ENCODE measurements around the gene TAF12. TPM values are rescaled to one million over a fixed set of nuclear protein-coding genes. Genes with fewer than 3 reads are reported as not detected.
"Not testable (repeated sequence)": the region's sequence is repeated elsewhere in the genome, so short reads cannot be mapped to it uniquely, and the experiment has no call there.

Gene TAF12
- total RNA-seq, 1 donor from 2014 or later: 30.8 TPM

GRCh38 chr1:28573564-28573963 lies 69.3 kb downstream of the TAF12 start:
- intact Hi-C loops (cut with micrococcal nuclease): no loop called here
- H3K4me3 Mint-ChIP-seq (ENCODE audit: low read depth): no peak overlapping the region
- peaks cover 48% of the 10 kb centered on the region for H3K36me3 Mint-ChIP-seq (ENCODE audit: low read depth)
- no peaks in the 10 kb centered on the region for H3K27me3 Mint-ChIP-seq (ENCODE audit: low read depth)
- no peak for DNase-seq (ENCODE audit: low spot score)
- peaks cover 6% of the 10 kb centered on the region for H3K4me1 Mint-ChIP-seq (ENCODE audit: low read depth)
- H3K9me3 Mint-ChIP-seq: no peaks in the 10 kb centered on the region
- no peak overlapping the region for H3K27ac Mint-ChIP-seq

GRCh38 chr1:28572891-28573290 lies 70.0 kb downstream of the TAF12 start:
- DNase-seq (ENCODE audit: low spot score); H3K27me3 Mint-ChIP-seq (ENCODE audit: low read depth); H3K9me3 Mint-ChIP-seq; H3K4me1 Mint-ChIP-seq (ENCODE audit: low read depth); intact Hi-C loops (cut with micrococcal nuclease); H3K27ac Mint-ChIP-seq; H3K4me3 Mint-ChIP-seq (ENCODE audit: low read depth): not testable (repeated sequence)
- peaks cover 48% of the 10 kb centered on the region for H3K36me3 Mint-ChIP-seq (ENCODE audit: low read depth)

GRCh38 chr1:28571911-28572310 lies 71.0 kb downstream of the TAF12 start:
- no peak for DNase-seq (ENCODE audit: low spot score)
- H3K27ac Mint-ChIP-seq: no peak overlapping the region
- H3K36me3 Mint-ChIP-seq (ENCODE audit: low read depth): peaks cover 44% of the 10 kb centered on the region

GRCh38 chr1:28566931-28567330 lies 75.9 kb downstream of the TAF12 start:
- intact Hi-C loops (cut with micrococcal nuclease): no loop called here
- Mint-ChIP-seq H3K4me1 (ENCODE audit: low read depth) (no peaks in the 10 kb centered on the region), H3K27ac (no peak overlapping the region), H3K4me3 (ENCODE audit: low read depth) (no peak overlapping the region), H3K36me3 (ENCODE audit: low read depth) (peaks cover 54% of the 10 kb centered on the region), H3K9me3 (no peaks in the 10 kb centered on the region), H3K27me3 (ENCODE audit: low read depth) (no peaks in the 10 kb centered on the region)
- DNase-seq (ENCODE audit: low spot score): no peak

More at GRCh38 chr1:28571911-28572310, 71.0 kb downstream of the TAF12 start:
- intact Hi-C loops (cut with micrococcal nuclease): no loop called here
- Mint-ChIP-seq H3K4me1 (ENCODE audit: low read depth) (no peaks in the 10 kb centered on the region), H3K4me3 (ENCODE audit: low read depth) (no peak overlapping the region), H3K9me3 (no peaks in the 10 kb centered on the region), H3K27me3 (ENCODE audit: low read depth) (no peaks in the 10 kb centered on the region)

- H3K27ac Mint-ChIP-seq: no peak overlapping the region
- H3K4me3 Mint-ChIP-seq (ENCODE audit: low read depth): no peak overlapping the region
- H3K27me3 Mint-ChIP-seq (ENCODE audit: low read depth): no peaks in the 10 kb centered on the region
- H3K4me1 Mint-ChIP-seq (ENCODE audit: low read depth): no peaks in the 10 kb centered on the region
- DNase-seq (ENCODE audit: low spot score): no peak
- H3K9me3 Mint-ChIP-seq: no peaks in the 10 kb centered on the region
- H3K36me3 Mint-ChIP-seq (ENCODE audit: low read depth): peaks cover 54% of the 10 kb centered on the region
- intact Hi-C loops (cut with micrococcal nuclease): no loop called here
Observed at GRCh38 chr1:28565726-28566125, 77.1 kb downstream of the TAF12 start.

GRCh38 chr1:28565040-28565439 lies 77.8 kb downstream of the TAF12 start:
- Mint-ChIP-seq H3K4me3 (ENCODE audit: low read depth) (no peak overlapping the region), H3K36me3 (ENCODE audit: low read depth) (peaks cover 60% of the 10 kb centered on the region)

GRCh38 chr1:28564310-28564709 lies 78.6 kb downstream of the TAF12 start:
- H3K27me3 Mint-ChIP-seq (ENCODE audit: low read depth): no peaks in the 10 kb centered on the region
- no peaks in the 10 kb centered on the region for H3K4me1 Mint-ChIP-seq (ENCODE audit: low read depth)
- H3K9me3 Mint-ChIP-seq: no peaks in the 10 kb centered on the region
- peaks cover 66% of the 10 kb centered on the region for H3K36me3 Mint-ChIP-seq (ENCODE audit: low read depth)
- no peak for DNase-seq (ENCODE audit: low spot score)
- no peak overlapping the region for H3K27ac Mint-ChIP-seq
- no peak overlapping the region for H3K4me3 Mint-ChIP-seq (ENCODE audit: low read depth)
- intact Hi-C loops (cut with micrococcal nuclease): no loop called here

More at GRCh38 chr1:28565040-28565439, 77.8 kb downstream of the TAF12 start:
- no peaks in the 10 kb centered on the region for H3K4me1 Mint-ChIP-seq (ENCODE audit: low read depth)
- H3K9me3 Mint-ChIP-seq: no peaks in the 10 kb centered on the region
- DNase-seq (ENCODE audit: low spot score): no peak
- H3K27me3 Mint-ChIP-seq (ENCODE audit: low read depth): no peaks in the 10 kb centered on the region
- H3K27ac Mint-ChIP-seq: no peak overlapping the region
- intact Hi-C loops (cut with micrococcal nuclease): no loop called here

- no peak overlapping the region for H3K4me3 Mint-ChIP-seq (ENCODE audit: low read depth)
- H3K9me3 Mint-ChIP-seq: no peaks in the 10 kb centered on the region
- H3K36me3 Mint-ChIP-seq (ENCODE audit: low read depth): peaks cover 63% of the 10 kb centered on the region
- no peak for DNase-seq (ENCODE audit: low spot score)
- no peaks in the 10 kb centered on the region for H3K4me1 Mint-ChIP-seq (ENCODE audit: low read depth)
- intact Hi-C loops (cut with micrococcal nuclease): no loop called here
- H3K27ac Mint-ChIP-seq: no peak overlapping the region
- no peaks in the 10 kb centered on the region for H3K27me3 Mint-ChIP-seq (ENCODE audit: low read depth)
Observed at GRCh38 chr1:28560886-28561285, 82.0 kb downstream of the TAF12 start.

Other genes starting within 250 kb of the TAF12 start
- gene RCC1, start 137.0 kb downstream of the TAF12 start, total RNA-seq: 128 and 136 TPM in 2 replicates
- gene TRNAU1AP, start 90.0 kb downstream of the TAF12 start, total RNA-seq: 49.4 and 55.4 TPM in 2 replicates
- gene RAB42, start 50.8 kb downstream of the TAF12 start, total RNA-seq: 0.34 TPM in 2 replicates
- gene RNU11, start 5.5 kb upstream of the TAF12 start, total RNA-seq: not detected in 2 replicates
- gene GMEB1, start 25.7 kb upstream of the TAF12 start, total RNA-seq: 24.8 and 26.0 TPM in 2 replicates
- 88.2 and 98.4 TPM in 2 replicates for gene YTHDF2, start 93.9 kb upstream of the TAF12 start, total RNA-seq
- not detected in 2 replicates for gene OPRD1, start 169.1 kb upstream of the TAF12 start, total RNA-seq